HepG2 (cell line): Measurements from ENCODE around the gene PODXL2. TPM values are rescaled to one million over a fixed set of nuclear protein-coding genes. Genes with fewer than 3 reads are reported as not detected.

ENCODE experiments used
- AGO2 ChIP-seq: fragments of 200-400 bp; formaldehyde crosslinking; optimal IDR thresholded peaks from 2 replicates; pipeline ENCODE3; 2017; ENCODE audit warnings: mild to moderate bottlenecking, low read depth, low read length, moderate library complexity
- ATM ChIP-seq: fragments of 450-650 bp; IDR thresholded peaks from 2 replicates; pipeline ENCODE4 v1.7.1; 2017; ENCODE audit warnings: mild to moderate bottlenecking, borderline replicate concordance
- CREB1 ChIP-seq, 2 experiments: fragments of 450-650 bp in 1 of 2; IDR thresholded peaks; 2 replicates each; pipeline ENCODE4 v1.6.1; 2016 to 2017; ENCODE audit warnings: control low read depth in 1 of 2, mild to moderate bottlenecking in 1 of 2, missing compliant biosample characterization in 1 of 2, missing genetic modification characterization in 1 of 2
- DDIT3 ChIP-seq: sonication (generic); formaldehyde crosslinking; IDR thresholded peaks from 2 replicates; pipeline ENCODE4 v1.4.0; 2020; ENCODE audit warnings: mild to moderate bottlenecking, missing genetic modification reagents
- GTF2F1 ChIP-seq: fragments of 150-350 bp; IDR thresholded peaks from 2 replicates; pipeline ENCODE4 v1.6.1; 2014; ENCODE audit warnings: low read length
- HNRNPL ChIP-seq: fragments of 200-400 bp; formaldehyde crosslinking; IDR thresholded peaks from 2 replicates; pipeline ENCODE4 v1.6.1; 2017; ENCODE audit warnings: mild to moderate bottlenecking, low read depth, low read length
- HNRNPLL ChIP-seq: fragments of 200-400 bp; formaldehyde crosslinking; IDR thresholded peaks from 2 replicates; pipeline ENCODE4 v1.6.1; 2017; ENCODE audit warnings: mild to moderate bottlenecking, low read depth, low read length; ENCODE audit not compliant: poor library complexity, severe bottlenecking
- MED1 ChIP-seq: sonication (generic); formaldehyde crosslinking; IDR thresholded peaks from 2 replicates; pipeline ENCODE4 v1.4.0; 2020; ENCODE audit warnings: missing genetic modification reagents
- MTA3 ChIP-seq: sonication (generic); formaldehyde crosslinking; IDR thresholded peaks from 2 replicates; pipeline ENCODE4 v1.4.0; 2020; ENCODE audit warnings: missing genetic modification reagents
- RELA ChIP-seq: sonication (generic); formaldehyde crosslinking; IDR thresholded peaks from 2 replicates; pipeline ENCODE4 v1.4.0; 2020; ENCODE audit warnings: missing genetic modification reagents
- SALL1 ChIP-seq: sonication (generic); formaldehyde crosslinking; IDR thresholded peaks from 2 replicates; pipeline ENCODE4 v1.8.0; 2022; ENCODE audit warnings: mild to moderate bottlenecking, missing genetic modification reagents
- SMC3 ChIP-seq: IDR thresholded peaks from 2 replicates; pipeline ENCODE4 v1.6.1; 2011; ENCODE audit warnings: low read length, improper control_type of control experiment
- SUZ12 ChIP-seq: fragments of 150-350 bp; IDR thresholded peaks from 2 replicates; pipeline ENCODE4 v1.6.1; 2014; ENCODE audit warnings: low read depth, low read length
- TCF7 ChIP-seq: sonication (generic); IDR thresholded peaks from 2 replicates; pipeline ENCODE4 v1.6.1; 2016; ENCODE audit warnings: antibody characterized with exemption, low read depth
- TP53 ChIP-seq: sonication (generic); formaldehyde crosslinking; conservative IDR thresholded peaks from 2 replicates; pipeline ENCODE4 v1.4.0; 2020; ENCODE audit warnings: missing genetic modification reagents
- ZBTB21 ChIP-seq: sonication (generic); formaldehyde crosslinking; IDR thresholded peaks from 2 replicates; pipeline ENCODE4 v1.4.0; 2020; ENCODE audit warnings: missing genetic modification reagents
- ZBTB26 ChIP-seq: IDR thresholded peaks from 2 replicates; pipeline ENCODE4 v1.6.1; 2016; ENCODE audit warnings: missing compliant biosample characterization, missing genetic modification reagents, borderline replicate concordance
- ZBTB37 ChIP-seq: sonication (generic); formaldehyde crosslinking; IDR thresholded peaks from 2 replicates; pipeline ENCODE4 v1.4.0; 2020; ENCODE audit warnings: mild to moderate bottlenecking, missing genetic modification reagents
- ZBTB38 ChIP-seq: sonication (generic); formaldehyde crosslinking; IDR thresholded peaks from 2 replicates; pipeline ENCODE4 v1.5.1; 2020; ENCODE audit warnings: mild to moderate bottlenecking, missing genetic modification reagents
- ZC3H4 ChIP-seq: sonication (generic); formaldehyde crosslinking; IDR thresholded peaks from 2 replicates; pipeline ENCODE4 v1.4.0; 2020; ENCODE audit warnings: missing genetic modification reagents, borderline replicate concordance
- ZHX1 ChIP-seq: sonication (generic); formaldehyde crosslinking; IDR thresholded peaks from 2 replicates; pipeline ENCODE4 v1.8.1; 2022; ENCODE audit warnings: low read depth, mild to moderate bottlenecking, missing genetic modification reagents
- ZNF883 ChIP-seq: sonication (generic); formaldehyde crosslinking; IDR thresholded peaks from 2 replicates; pipeline ENCODE4 v1.5.1; 2020; ENCODE audit warnings: mild to moderate bottlenecking, missing genetic modification reagents; ENCODE audit errors: not compliant biosample characterization
- ZSCAN5A ChIP-seq: sonication (generic); formaldehyde crosslinking; IDR thresholded peaks from 2 replicates; pipeline ENCODE4 v1.8.0; 2022; ENCODE audit warnings: mild to moderate bottlenecking, missing genetic modification reagents, borderline replicate concordance
- polyA plus RNA-seq, 8 experiments: library from polyadenylated mRNA; depleted of rRNA in 3 of 8; stranded (reverse) in 7 of 8; unstranded in 1 of 8; fragments of >200 nt; fragmentation: Illumina TruSeq in 4 of 8; extraction: Trizol in 4 of 8; gene quantifications; 2 replicates each; pipeline versions ENCODE4 v1.2.1 to v1.2.3, GENCODE V29; 2011 to 2016; ENCODE audit warnings: low read depth in 4 of 8, missing spikeins in 1 of 8, mixed read lengths in 1 of 8; ENCODE audit not compliant: insufficient read depth in 1 of 8
- total RNA-seq, 5 experiments: library from RNA; depleted of rRNA; stranded (reverse); fragments of >200 nt; fragmentation: Illumina TruSeq; extraction: Trizol; gene quantifications; 2 replicates each; pipeline ENCODE4 v1.2.3, GENCODE V29; 2016; ENCODE audit warnings: low read depth in 1 of 5

Gene PODXL2
- total and polyA plus RNA-seq, 2 of the 13 experiments (the other 11 are each of a cell fraction or from before 2014, with no cell fraction given) = 20.4 to 25.1 TPM

- TF ChIP-seq ZHX1 (CRISPR knock-in tag) (no peak; the same call in 1 of the 2 replicates), CREB1 (IDR thresholded peaks at IDR 0.05) (peak; percentile 69), CREB1 (CRISPR knock-in tag; IDR thresholded peaks at IDR 0.05) (no peak), AGO2 (peak; percentile 83), SALL1 (no peak), ZBTB37 (no peak), TCF7 (no peak), TP53 (CRISPR knock-in tag) (no peak), ATM (no peak), SUZ12 (no peak), SMC3 (no peak), ZC3H4 (CRISPR knock-in tag) (0 out of 2 replicates have a peak, but pooled peaks have one; percentile 36), GTF2F1 (no peak), ZBTB26 (CRISPR knock-in tag) (no peak), ZBTB38 (CRISPR knock-in tag) (peak; percentile 82), HNRNPLL (peak; percentile 0), RELA (CRISPR knock-in tag) (no peak), MED1 (CRISPR knock-in tag) (no peak), HNRNPL (0 out of 2 replicates have a peak, but pooled peaks have one; percentile 22), ZSCAN5A (CRISPR knock-in tag) (no peak), MTA3 (CRISPR knock-in tag) (no peak), ZNF883 (CRISPR knock-in tag) (no peak), DDIT3 (CRISPR knock-in tag) (no peak), ZBTB21 (CRISPR knock-in tag) (no peak)
Measured at GRCh38 chr3:127671523-127672428, 42.8 kb downstream of the PODXL2 start (continued).
